Naive B cell (primary cell): ENCODE results near the gene ABHD16B. TPM values are rescaled to one million over a fixed set of nuclear protein-coding genes. Genes with fewer than 3 reads are reported as not detected.

Source experiments
- ATAC-seq, 2 donors: fragments of 150-1000 bp; cut with Tn5 transposase; 2 replicates each; pipeline ENCODE4 v1.10.0; 2021; ENCODE audit warnings: low read depth in 2 of 2, mild to moderate bottlenecking in 2 of 2, moderate library complexity in 2 of 2
- DNase-seq: peaks from one replicate; pipeline ENCODE4 v3.0.0; 2022
- H3K27ac Mint-ChIP-seq, 6 donors: one replicate each; pipeline ENCODE4 v1.8.0; 2020 to 2022; ENCODE audit warnings: mild to moderate bottlenecking in 6 of 6, mixed read lengths in 6 of 6, moderate library complexity in 5 of 6, inconsistent platforms in 2 of 6
- H3K27me3 Mint-ChIP-seq, 3 donors: one replicate each; pipeline ENCODE4 v1.8.0; 2021 to 2022; ENCODE audit warnings: mixed read lengths in 3 of 3, mild to moderate bottlenecking in 1 of 3
- H3K36me3 Mint-ChIP-seq, 2 donors: one replicate each; pipeline ENCODE4 v1.8.0; 2020 to 2022; ENCODE audit warnings: mixed read lengths in 2 of 2, inconsistent platforms in 1 of 2, mild to moderate bottlenecking in 1 of 2
- H3K4me1 Mint-ChIP-seq, 3 donors: one replicate each; pipeline ENCODE4 v1.8.0; 2020 to 2022; ENCODE audit warnings: mixed read lengths in 3 of 3, inconsistent platforms in 1 of 3, mild to moderate bottlenecking in 1 of 3, moderate library complexity in 1 of 3
- H3K4me3 Mint-ChIP-seq, 8 donors: one replicate each; pipeline ENCODE4 v1.8.0; 2020 to 2022; ENCODE audit warnings: mild to moderate bottlenecking in 8 of 8, mixed read lengths in 8 of 8, moderate library complexity in 8 of 8, inconsistent platforms in 2 of 8
- H3K9me3 Mint-ChIP-seq, 7 donors: one replicate each; pipeline ENCODE4 v1.8.0; 2020 to 2022; ENCODE audit warnings: mixed read lengths in 7 of 7, mild to moderate bottlenecking in 5 of 7, inconsistent platforms in 2 of 7, moderate library complexity in 1 of 7
- polyA plus RNA-seq, 6 donors: library from polyadenylated mRNA; unstranded; fragments of 300-500 nt; fragmentation: Illumina TruSeq; gene quantifications; one replicate each; pipeline ENCODE4 v1.2.3, GENCODE V29; 2021; ENCODE audit warnings: low read depth in 6 of 6

Gene ABHD16B
- polyA plus RNA-seq, 6 donors from 2014 or later: 1.1 TPM; not detected in 5

DNA sequence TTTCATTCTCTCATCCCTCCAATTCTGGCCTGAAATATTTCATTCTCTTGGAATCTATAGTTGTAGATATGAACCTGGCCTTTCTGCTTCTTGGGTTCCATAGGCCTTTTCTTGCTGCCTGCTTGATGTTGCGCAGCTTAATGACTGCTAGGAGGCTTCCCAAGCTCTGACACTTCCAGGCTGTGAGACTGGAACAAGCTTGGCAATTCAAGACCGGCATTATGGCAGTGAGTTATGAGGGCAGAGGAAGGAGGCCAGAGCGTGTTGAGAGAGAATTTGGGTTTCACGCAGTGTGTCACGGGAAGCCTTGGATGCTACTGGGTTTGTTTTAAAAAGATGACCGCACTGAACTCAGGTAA, 32.7 kb downstream of the ABHD16B start:
- peaks cover 21 to 42% (median 36%) of the 10 kb centered on the region in 3 donors for H3K4me1 Mint-ChIP-seq
- peak overlapping the region in 4 of 6 donors; percentile 36 to 97 (median 83) for H3K27ac Mint-ChIP-seq
- no peaks in the 10 kb centered on the region for H3K9me3 Mint-ChIP-seq
- no peak for ATAC-seq
- H3K4me3 Mint-ChIP-seq: peak overlapping the region; percentile 77 to 92 (median 88)
- no peaks in the 10 kb centered on the region for H3K27me3 Mint-ChIP-seq
- no peaks in the 10 kb centered on the region for H3K36me3 Mint-ChIP-seq
- DNase-seq: no peak

DNA sequence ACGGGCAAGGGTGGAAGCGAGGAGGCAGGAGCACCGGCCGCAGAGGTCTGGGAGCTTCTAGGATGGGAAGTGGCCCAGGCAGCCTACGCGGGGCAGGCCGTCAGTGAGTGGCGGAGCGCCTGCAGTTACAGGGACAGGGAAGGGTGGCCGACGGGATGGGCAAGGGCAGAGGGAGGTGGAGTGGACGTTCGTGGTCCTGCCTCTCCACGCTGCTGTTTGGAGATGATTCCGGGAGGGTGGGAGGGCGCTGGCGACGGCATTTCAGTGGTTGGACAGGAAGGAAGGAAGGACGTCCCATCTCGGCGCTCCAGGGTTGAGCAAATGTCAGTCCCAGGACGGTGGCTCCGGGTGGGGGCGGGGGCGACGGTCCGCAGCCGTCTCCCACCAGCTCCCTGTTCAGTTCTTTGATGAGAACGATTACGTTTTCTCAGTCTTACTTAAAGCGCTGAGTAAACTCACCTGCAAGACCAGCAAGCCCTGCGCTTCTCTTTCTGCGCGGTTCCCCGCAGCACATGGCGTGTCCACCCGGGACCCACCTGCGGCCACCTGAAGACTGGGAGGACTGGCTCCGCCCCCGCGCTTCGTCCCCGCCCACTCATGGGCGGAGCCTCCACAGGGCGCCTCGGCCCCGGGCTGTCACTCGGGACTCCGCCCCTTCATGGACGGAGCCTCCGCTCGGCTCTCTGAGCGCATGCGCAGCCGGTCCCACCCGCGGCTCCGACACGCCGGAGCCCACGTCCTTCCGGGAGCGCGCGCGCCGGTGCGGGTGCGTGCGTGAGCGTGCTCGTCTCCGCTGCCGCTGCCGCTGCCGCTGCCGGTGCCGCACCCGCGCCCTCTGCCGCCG, 33.3 kb downstream of the ABHD16B start, which contains the start of gene DNAJC5:
Gene DNAJC5, plus strand, starts transcription at position 769 of the 844 bp plus-strand sequence. CDS start 33,220 bp downstream, outside the sequence.
- ATAC-seq (peak; percentile 74 to 84), DNase-seq (peak; percentile 98)
- peaks cover 21 to 48% (median 40%) of the 10 kb centered on the region in 3 donors for H3K4me1 Mint-ChIP-seq
- peak within 1 kb of the TSS; percentile 83 to 96 (median 90) for H3K4me3 Mint-ChIP-seq
- no peaks in the 10 kb centered on the region for H3K36me3 Mint-ChIP-seq
- H3K27me3 Mint-ChIP-seq: no peaks in the 10 kb centered on the region
- no peaks in the 10 kb centered on the region for H3K9me3 Mint-ChIP-seq
- peak within 1 kb of the TSS; percentile 83 to 97 (median 96) for H3K27ac Mint-ChIP-seq

DNA sequence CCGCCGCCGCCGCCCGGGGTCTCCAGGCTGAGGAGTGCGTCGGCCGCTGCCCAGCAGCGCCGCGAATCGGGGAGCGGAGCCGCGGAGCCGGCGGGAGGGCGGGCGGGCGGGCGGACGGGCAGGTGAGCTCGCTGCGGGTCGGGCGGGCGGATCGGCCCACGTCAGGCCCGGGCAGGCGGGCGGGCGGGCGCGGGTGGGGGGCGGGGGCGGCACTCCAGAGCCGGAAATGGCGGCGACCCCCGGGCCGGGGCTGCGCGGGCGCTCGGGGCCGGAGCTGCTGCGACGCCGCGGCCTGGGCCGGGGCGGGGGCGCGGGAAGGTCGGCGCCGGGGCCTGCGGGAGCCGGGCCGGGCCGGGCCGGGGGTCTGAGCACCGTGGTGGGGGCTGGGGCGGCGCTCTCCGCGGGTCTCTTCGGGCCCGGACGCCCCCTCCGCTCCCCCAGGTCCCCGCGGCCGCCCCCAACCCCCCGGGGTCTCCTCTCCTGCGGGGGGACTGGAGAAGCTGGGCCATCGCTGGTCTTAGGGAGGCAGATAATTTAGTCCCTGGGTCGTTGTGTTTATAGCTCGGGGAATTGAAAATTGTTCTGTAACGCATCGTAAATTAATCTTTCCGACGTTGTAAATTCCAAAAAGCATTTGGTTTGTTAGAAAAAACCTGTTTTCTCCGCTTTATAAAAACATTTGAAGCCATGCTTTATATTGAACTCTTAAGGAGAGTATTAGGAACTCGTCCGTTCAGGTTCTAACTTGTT, 34.1 kb downstream of the ABHD16B start:
- no peak for DNase-seq
- Mint-ChIP-seq H3K36me3 (no peaks in the 10 kb centered on the region), H3K9me3 (no peaks in the 10 kb centered on the region), H3K27ac (peak overlapping the region; percentile 78 to 96 (median 93)), H3K4me3 (peak overlapping the region; percentile 83 to 96 (median 90)), H3K4me1 (peaks cover 21 to 53% (median 40%) of the 10 kb centered on the region in 3 donors), H3K27me3 (no peaks in the 10 kb centered on the region)
- peak in 1 of 2 donors; percentile 1 for ATAC-seq

DNA sequence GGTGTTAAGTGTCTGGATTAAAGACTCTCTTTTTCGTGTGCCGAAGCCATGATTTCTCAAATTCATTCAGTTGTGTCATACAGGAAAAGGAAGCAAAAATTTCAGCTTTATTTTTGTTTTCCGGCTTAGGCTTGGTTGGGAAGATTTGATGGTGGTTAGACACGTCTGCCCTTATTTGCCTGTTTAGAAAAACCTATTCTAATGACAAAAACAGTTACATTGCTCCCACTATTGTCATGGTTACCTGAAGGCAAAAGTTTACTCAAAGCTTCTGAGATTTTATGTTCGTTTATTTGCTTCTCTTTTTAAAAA, 34.6 kb downstream of the ABHD16B start:
- peaks cover 21 to 58% (median 43%) of the 10 kb centered on the region in 3 donors for H3K4me1 Mint-ChIP-seq
- no peaks in the 10 kb centered on the region for H3K27me3 Mint-ChIP-seq
- H3K27ac Mint-ChIP-seq: peak overlapping the region; percentile 78 to 96 (median 93)
- no peaks in the 10 kb centered on the region for H3K36me3 Mint-ChIP-seq
- H3K9me3 Mint-ChIP-seq: no peaks in the 10 kb centered on the region
- peak overlapping the region; percentile 83 to 96 (median 90) for H3K4me3 Mint-ChIP-seq
- no peak for DNase-seq
- ATAC-seq: peak in 1 of 2 donors; percentile 6

DNA sequence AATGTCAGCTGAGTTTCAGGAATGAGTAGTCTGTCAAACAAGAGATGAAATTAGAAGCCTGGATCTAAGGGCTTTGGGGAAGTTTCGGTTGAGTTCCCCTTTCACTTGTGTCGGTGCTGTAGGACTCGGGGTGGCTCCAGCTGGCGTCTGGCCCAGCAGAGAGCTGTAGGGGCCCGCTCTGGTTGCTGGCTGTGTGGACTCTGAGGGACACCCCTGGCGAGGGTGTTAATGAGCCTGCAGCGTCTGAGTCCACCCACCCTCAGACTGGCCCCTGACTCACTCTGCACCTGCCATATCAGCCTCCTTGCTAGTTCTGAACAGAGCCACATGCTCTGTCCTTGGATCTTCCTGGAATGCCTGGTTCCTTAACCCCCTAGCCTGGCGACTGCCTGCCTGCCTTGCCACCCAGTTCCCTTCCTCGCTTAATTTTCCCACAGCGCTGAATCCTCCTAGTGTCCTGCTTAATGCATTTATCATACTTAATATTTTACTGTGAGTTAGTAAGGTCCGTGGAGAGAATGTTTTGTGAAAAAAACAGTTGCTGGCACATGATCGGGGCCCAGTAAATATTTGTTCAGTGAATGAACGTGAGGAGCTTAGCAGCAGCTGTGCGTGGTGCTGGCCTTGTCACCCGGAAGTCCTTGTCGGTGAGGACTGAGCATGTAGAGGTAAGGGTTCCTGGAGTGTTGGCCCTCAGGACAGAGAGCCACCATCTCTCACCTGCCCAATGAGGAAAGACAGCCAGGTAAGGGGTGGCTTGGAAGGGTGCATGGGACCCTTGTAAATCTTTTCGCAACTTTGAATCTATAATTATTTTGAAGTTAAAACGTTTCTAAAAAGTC, 35.2 kb downstream of the ABHD16B start:
- Mint-ChIP-seq H3K4me3 (peak overlapping the region; percentile 83 to 96 (median 90)), H3K9me3 (no peaks in the 10 kb centered on the region), H3K27ac (peak overlapping the region; percentile 78 to 96 (median 93)), H3K27me3 (no peaks in the 10 kb centered on the region), H3K36me3 (no peaks in the 10 kb centered on the region), H3K4me1 (peaks cover 24 to 64% (median 49%) of the 10 kb centered on the region in 3 donors)
- peak; percentile 56 to 71 for ATAC-seq
- peak; percentile 60 for DNase-seq

DNA sequence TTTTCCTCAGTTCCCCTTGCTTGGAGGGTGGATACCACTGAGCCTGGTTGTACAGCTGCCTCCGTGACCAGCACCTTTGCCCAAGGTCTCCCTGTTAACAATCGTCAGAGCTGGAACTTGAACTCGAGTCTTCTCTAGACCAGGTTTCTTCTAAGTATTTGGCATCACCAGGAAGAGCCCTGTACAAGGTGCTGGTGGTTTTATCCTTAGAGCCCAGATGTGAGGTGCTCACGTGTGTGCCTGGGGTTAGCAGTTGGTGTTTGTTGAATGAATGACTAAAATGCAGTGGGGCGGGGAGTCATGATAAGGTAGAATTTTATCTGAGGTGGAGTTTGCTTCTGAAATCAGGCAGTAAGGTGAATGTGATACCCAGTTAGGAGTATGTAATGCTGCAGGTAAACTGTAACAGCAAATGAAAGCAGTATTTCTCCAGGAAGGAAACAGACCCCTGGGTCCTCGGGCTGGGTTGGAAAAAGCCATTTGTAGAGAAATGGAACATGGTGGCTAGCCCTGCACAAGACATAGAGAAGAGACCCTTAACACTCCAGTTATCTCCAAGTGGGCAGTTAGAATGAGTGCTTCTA, 36.8 kb downstream of the ABHD16B start:
- no peaks in the 10 kb centered on the region for H3K27me3 Mint-ChIP-seq
- H3K27ac Mint-ChIP-seq: peak overlapping the region in 4 of 6 donors; percentile 20 to 84 (median 56)
- no peaks in the 10 kb centered on the region for H3K36me3 Mint-ChIP-seq
- no peaks in the 10 kb centered on the region for H3K9me3 Mint-ChIP-seq
- no peak for ATAC-seq
- H3K4me1 Mint-ChIP-seq: peaks cover 25 to 75% (median 56%) of the 10 kb centered on the region in 3 donors
- no peak for DNase-seq
- peak overlapping the region in 2 of 8 donors; percentile 52 to 96 for H3K4me3 Mint-ChIP-seq

DNA sequence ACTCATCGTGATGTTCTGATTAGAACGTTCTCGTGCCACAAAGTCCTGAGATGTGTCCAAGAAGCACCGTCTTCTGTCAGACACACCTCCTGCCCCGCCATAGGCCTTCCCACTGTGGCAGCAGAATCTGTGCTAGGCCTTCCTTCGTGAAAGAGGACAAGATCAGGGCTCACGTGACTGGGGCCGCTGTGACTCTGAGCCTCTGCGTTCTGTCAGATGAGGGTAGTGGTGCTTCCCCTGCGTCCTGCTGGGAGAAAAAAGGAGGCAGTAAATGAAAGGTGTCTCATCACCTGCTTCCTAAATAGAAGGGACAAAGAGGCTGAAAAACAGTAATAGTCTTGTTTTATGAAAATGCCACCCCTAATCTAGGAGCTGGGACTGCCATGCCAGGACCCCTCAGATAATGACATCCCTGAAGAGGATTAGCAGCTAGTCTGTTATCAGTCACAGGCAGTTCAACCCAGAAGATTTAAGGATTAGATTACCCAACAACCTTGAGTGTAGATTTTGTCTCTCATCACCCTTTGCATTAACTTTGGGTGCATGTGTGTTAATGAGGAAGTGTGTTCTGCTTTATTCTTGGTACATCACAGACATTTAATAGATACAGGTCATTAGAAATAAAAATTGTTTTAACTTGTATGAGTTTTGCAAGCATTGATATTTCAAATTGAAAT, 37.7 kb downstream of the ABHD16B start:
- H3K27me3 Mint-ChIP-seq: no peaks in the 10 kb centered on the region
- H3K4me1 Mint-ChIP-seq: peaks cover 23 to 80% (median 57%) of the 10 kb centered on the region in 3 donors
- H3K4me3 Mint-ChIP-seq: peak overlapping the region in 1 of 8 donors; percentile 15
- H3K36me3 Mint-ChIP-seq: no peaks in the 10 kb centered on the region
- H3K27ac Mint-ChIP-seq: peak overlapping the region in 3 of 6 donors; percentile 4 to 81 (median 56)
- H3K9me3 Mint-ChIP-seq: no peaks in the 10 kb centered on the region
- no peak for DNase-seq
- no peak for ATAC-seq

DNA sequence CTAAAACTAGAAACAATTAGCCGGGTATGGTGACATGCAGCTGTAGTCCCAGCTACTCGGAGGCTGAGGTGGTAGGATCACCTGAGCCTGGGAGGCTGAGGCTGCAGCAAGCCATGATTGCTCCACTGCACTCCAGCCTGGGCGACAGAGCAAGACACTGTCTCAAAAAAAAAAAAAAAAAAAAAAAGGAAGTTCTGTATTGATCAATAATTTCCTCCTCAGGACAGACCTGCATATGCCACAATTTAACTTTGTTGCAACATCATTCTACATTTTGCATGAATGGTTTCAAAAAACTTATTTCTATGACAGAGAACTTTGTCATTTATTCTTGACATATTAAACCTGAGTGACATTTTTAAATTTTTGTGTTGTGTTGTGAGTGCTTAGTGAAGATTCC, 39.1 kb downstream of the ABHD16B start:
- ATAC-seq: no peak

DNA sequence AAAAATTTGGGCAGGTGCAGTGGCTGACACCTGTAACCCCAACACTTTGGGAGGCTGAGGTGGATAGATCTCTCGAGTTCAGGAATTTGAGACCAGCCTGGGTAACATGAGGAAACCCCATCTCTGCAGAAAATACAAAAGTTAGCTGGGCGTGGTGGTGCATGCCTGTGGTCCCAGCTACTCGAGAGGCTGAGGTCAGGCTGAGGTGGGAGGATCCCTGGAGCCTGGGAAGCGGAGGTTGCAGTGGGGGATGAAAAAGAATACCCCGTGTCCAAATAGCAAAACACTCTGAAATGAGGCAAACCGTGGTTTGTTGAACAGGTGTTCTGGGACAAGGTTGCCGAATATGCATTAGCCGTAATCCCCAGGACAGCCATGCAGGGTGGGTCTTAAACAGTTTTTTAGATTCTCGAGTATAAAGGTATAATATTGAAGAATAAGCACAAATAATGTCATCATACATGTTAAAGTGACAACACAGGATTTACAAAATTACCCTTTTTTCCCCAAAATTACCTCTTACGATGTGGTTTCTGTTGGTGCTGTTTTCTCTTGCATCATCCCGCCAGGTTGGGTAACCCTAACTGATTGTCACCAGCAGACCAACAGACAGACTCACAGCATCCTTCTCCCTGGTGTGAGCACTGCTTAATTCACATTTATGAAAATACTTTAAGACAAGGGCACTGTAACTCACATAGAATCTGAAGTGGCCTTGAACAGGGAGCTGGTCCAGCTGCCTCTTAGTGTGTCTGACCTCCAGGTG, 42.7 kb downstream of the ABHD16B start:
- DNase-seq (no peak), ATAC-seq (no peak)
- no peak overlapping the region for H3K4me3 Mint-ChIP-seq
- no peaks in the 10 kb centered on the region for H3K9me3 Mint-ChIP-seq
- no peaks in the 10 kb centered on the region for H3K36me3 Mint-ChIP-seq
- no peaks in the 10 kb centered on the region for H3K27me3 Mint-ChIP-seq
- no peak overlapping the region for H3K27ac Mint-ChIP-seq
- peaks cover 14 to 61% (median 41%) of the 10 kb centered on the region in 3 donors for H3K4me1 Mint-ChIP-seq

More for the DNA sequence above, 39.1 kb downstream of the ABHD16B start:
- H3K4me3 Mint-ChIP-seq: peak overlapping the region in 1 of 8 donors; percentile 22
- H3K27me3 Mint-ChIP-seq: no peaks in the 10 kb centered on the region
- no peaks in the 10 kb centered on the region for H3K36me3 Mint-ChIP-seq
- no peak for DNase-seq
- H3K27ac Mint-ChIP-seq: no peak overlapping the region
- H3K4me1 Mint-ChIP-seq: peaks cover 24 to 86% (median 63%) of the 10 kb centered on the region in 3 donors
- H3K9me3 Mint-ChIP-seq: no peaks in the 10 kb centered on the region

DNA sequence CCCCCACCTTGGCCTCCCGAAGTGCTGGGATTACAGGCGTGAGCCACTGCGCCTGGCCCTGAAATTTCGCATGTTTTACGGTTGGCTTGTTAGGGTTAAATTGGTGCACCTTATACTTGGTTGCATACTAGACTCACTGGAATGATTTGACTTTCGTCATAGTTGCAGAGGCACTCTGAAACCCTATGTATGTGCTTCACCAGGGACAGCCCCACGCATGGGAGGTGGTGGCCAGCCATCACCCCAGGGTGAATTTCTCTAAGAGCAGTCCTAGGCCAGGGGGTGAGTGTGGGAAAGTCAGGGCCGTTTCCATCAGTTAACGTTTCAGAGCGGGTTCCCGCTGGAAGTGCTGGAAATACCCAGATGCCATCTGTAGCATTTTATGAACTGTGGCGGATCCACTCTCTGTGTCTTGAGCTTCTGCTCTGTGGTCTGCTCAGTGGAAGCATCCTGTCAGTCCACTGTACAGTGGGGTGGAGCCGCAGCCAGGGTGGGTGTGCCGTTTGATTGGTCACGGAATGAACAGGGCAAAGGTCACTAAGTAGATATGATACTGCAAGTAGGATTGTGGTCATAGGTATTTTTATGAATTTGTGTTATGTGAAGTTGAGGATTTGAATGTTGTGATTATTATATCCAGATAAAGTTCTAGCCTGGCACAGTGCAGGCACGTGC, 46.8 kb downstream of the ABHD16B start:
- ATAC-seq: no peak
- no peaks in the 10 kb centered on the region for H3K9me3 Mint-ChIP-seq

DNA sequence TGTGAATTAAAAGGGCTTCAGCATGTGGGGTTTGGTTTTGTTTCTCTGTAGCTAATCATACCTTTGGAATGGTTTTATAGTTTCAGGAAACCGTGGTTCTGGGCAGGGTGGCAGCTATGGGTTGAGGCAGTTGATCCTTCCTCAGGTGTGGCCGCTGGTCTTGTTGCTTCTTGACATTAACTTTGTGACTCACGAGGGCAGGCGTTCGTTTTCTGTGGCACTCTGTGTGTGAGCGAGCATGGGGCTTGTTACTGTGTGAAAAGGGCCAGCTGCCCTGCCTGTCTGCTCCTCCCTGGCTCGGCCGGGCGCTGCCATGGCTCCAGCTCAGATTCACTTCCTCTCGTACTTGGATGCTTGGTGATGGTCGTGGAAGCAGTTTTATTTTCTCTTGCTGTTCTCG, 49.9 kb downstream of the ABHD16B start:
- peak overlapping the region in 3 of 6 donors; percentile 65 to 81 (median 78) for H3K27ac Mint-ChIP-seq
- DNase-seq (no peak), ATAC-seq (no peak)
- H3K4me3 Mint-ChIP-seq: peak overlapping the region in 1 of 8 donors; percentile 16
- H3K9me3 Mint-ChIP-seq: peaks cover 0 to 6% (median 2%) of the 10 kb centered on the region in 7 donors
- peaks cover 0 to 4% of the 10 kb centered on the region in 2 donors for H3K36me3 Mint-ChIP-seq
- no peaks in the 10 kb centered on the region for H3K27me3 Mint-ChIP-seq
- peaks cover 25 to 49% (median 48%) of the 10 kb centered on the region in 3 donors for H3K4me1 Mint-ChIP-seq

More for the DNA sequence above, 46.8 kb downstream of the ABHD16B start:
- peak overlapping the region in 2 of 6 donors; percentile 36 to 54 for H3K27ac Mint-ChIP-seq
- no peak for DNase-seq
- peaks cover 27 to 51% (median 48%) of the 10 kb centered on the region in 3 donors for H3K4me1 Mint-ChIP-seq
- H3K4me3 Mint-ChIP-seq: no peak overlapping the region
- H3K27me3 Mint-ChIP-seq: no peaks in the 10 kb centered on the region
- no peaks in the 10 kb centered on the region for H3K36me3 Mint-ChIP-seq
